SK-N-MC (cell line): Measurements from ENCODE around the gene DOCK8.

Source experiments
- EZH2 ChIP-seq: fragments of 200-600 bp; sonication (generic); IDR thresholded peaks from one replicate; pipeline ENCODE4 v1.6.1; 2017; ENCODE audit warnings: antibody characterized with exemption
- POLR2AphosphoS5 ChIP-seq: IDR thresholded peaks from 2 replicates; pipeline ENCODE4 v1.6.1; 2012; ENCODE audit warnings: mild to moderate bottlenecking, low read depth, low read length, borderline replicate concordance

DNA sequence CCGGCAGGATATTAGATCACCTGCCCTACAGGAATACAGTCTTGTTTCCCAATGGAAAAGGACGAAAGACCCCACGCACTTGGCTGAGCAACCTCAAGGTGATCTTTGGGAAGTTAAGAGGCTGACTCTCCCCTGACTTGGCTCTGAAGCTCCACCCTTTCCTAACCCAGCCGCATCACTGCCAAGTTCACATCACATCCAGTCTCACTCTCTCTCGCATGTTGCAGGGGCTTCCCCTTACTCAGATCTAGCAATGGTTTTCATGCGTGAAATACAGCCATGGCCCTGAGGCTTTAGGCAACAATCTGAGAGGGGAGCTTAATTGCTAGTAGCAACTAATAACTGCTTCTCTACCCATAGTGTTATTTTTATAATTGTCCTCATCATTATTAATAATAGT is 211.6 kb downstream of the DOCK8 start:
- TF ChIP-seq EZH2 (no peak), POLR2AphosphoS5 (no peak)
